ENCODE results near the gene TMEM161B.

DNA sequence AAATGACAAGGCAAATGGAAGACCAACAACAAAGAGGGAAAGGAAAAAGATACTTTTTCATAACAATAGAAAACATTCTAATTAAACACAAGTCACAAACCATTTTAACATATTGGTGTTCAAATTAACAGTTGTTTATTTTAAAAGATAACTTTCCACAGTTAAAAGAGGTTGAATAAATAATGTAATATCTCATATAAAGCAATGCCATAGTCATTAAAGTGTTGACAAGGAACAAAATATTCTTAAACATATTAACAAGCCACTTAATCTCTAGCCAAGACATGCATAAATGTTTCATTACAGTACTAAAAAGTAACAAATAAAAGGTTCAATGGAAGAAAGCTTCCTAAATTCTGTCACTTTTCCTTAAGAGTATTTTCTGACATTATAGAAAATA lies 12.6 kb downstream of the TMEM161B start:
- TF ChIP-seq, protein P1, sequence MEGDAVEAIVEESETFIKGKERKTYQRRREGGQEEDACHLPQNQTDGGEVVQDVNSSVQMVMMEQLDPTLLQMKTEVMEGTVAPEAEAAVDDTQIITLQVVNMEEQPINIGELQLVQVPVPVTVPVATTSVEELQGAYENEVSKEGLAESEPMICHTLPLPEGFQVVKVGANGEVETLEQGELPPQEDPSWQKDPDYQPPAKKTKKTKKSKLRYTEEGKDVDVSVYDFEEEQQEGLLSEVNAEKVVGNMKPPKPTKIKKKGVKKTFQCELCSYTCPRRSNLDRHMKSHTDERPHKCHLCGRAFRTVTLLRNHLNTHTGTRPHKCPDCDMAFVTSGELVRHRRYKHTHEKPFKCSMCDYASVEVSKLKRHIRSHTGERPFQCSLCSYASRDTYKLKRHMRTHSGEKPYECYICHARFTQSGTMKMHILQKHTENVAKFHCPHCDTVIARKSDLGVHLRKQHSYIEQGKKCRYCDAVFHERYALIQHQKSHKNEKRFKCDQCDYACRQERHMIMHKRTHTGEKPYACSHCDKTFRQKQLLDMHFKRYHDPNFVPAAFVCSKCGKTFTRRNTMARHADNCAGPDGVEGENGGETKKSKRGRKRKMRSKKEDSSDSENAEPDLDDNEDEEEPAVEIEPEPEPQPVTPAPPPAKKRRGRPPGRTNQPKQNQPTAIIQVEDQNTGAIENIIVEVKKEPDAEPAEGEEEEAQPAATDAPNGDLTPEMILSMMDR (IDR thresholded peaks at IDR 0.05): no peak
- TF ChIP-seq POLR2A (IDR thresholded peaks at IDR 0.05): no peak

Measured in heart left ventricle (tissue), 13 donors.